Endodermal cell (in vitro differentiated cells): ENCODE data around the gene CCDC57. TPM values are rescaled to one million over a fixed set of nuclear protein-coding genes. Genes with fewer than 3 reads are reported as not detected.

Experiments used
- DNase-seq: peaks from one replicate; pipeline ENCODE4 v3.0.0-alpha.2; 2017
- H3K27ac ChIP-seq: 2 replicates; pipeline ENCODE4 v1.5.1; 2013; ENCODE audit warnings: mild to moderate bottlenecking, low read depth, low read length, moderate library complexity
- H3K27me3 ChIP-seq: 2 replicates; pipeline ENCODE4 v1.6.1; 2013; ENCODE audit warnings: mild to moderate bottlenecking, low read length, moderate library complexity; ENCODE audit not compliant: insufficient read depth, control insufficient read depth, poor library complexity, severe bottlenecking
- H3K36me3 ChIP-seq: 2 replicates; pipeline ENCODE4 v1.7.0; 2013; ENCODE audit warnings: mild to moderate bottlenecking, low read length, moderate library complexity; ENCODE audit not compliant: control insufficient read depth, insufficient read depth
- H3K4me1 ChIP-seq: one replicate; pipeline ENCODE4 v1.7.0; 2013; ENCODE audit warnings: low read length; ENCODE audit not compliant: control insufficient read depth, insufficient read depth
- H3K4me3 ChIP-seq: 2 replicates; pipeline ENCODE4 v1.5.1; 2013; ENCODE audit warnings: mild to moderate bottlenecking, low read length, moderate library complexity
- H3K9ac ChIP-seq: 2 replicates; pipeline ENCODE4 v1.6.1; 2013; ENCODE audit warnings: mild to moderate bottlenecking, low read length, moderate library complexity; ENCODE audit not compliant: poor library complexity, severe bottlenecking; ENCODE audit errors: extremely low read depth
- H3K9me3 ChIP-seq: 2 replicates; pipeline ENCODE4 v1.6.1; 2013; ENCODE audit warnings: mild to moderate bottlenecking, low read length, moderate library complexity; ENCODE audit not compliant: control insufficient read depth
- H3K27ac Mint-ChIP-seq: 2 replicates; pipeline ENCODE4 v1.8.0; 2020; ENCODE audit warnings: mixed read lengths
- H3K27me3 Mint-ChIP-seq: 2 replicates; pipeline ENCODE4 v1.8.0; 2021; ENCODE audit warnings: mild to moderate bottlenecking, mixed read lengths; ENCODE audit not compliant: insufficient read depth
- H3K36me3 Mint-ChIP-seq: 2 replicates; pipeline ENCODE4 v1.8.0; 2020; ENCODE audit warnings: low read depth, mixed read lengths
- H3K4me1 Mint-ChIP-seq: 2 replicates; pipeline ENCODE4 v1.8.0; 2020; ENCODE audit warnings: mixed read lengths
- H3K4me3 Mint-ChIP-seq: 2 replicates; pipeline ENCODE4 v1.8.0; 2020; ENCODE audit warnings: mild to moderate bottlenecking, moderate library complexity, mixed read lengths
- H3K9me3 Mint-ChIP-seq: 2 replicates; pipeline ENCODE4 v1.8.0; 2020; ENCODE audit warnings: mild to moderate bottlenecking, mixed read lengths
- WGBS, 2 experiments: methylation state at CpG; one replicate each; pipeline versions ENCODE4 v1.1.5 to v1.1.7; 2013; ENCODE audit warnings: missing lambda C conversion rate in 2 of 2, mixed read lengths in 1 of 2; ENCODE audit not compliant: insufficient coverage in 1 of 2, insufficient read length in 1 of 2; 5-methylcytosine and 5-hydroxymethylcytosine counted together
- total RNA-seq, 2 donors: library from RNA; stranded (reverse); fragmentation: NEBNext Ultra II Directional in 1 of 2; extraction: Animal tissue kit (Norgen Biotek cat#: 25700) in 1 of 2; gene quantifications; 2 replicates in 1 of 2; 3 replicates in 1 of 2; pipeline ENCODE4 v1.2.1, GENCODE V29; 2021
- TF ChIP-seq, protein P1 (sequence below): fragments of 200-600 bp; sonication (generic); conservative IDR thresholded peaks from 2 replicates; pipeline ENCODE4 v1.5.0; 2021; ENCODE audit warnings: antibody characterized with exemption, mild to moderate bottlenecking

CCDC57 gene
- total RNA-seq, 2 donors from 2014 or later: 61.8 to 82.8 TPM

- H3K9me3 ChIP-seq: no peaks in the 10 kb centered on the region
- no peaks in the 10 kb centered on the region for H3K9me3 Mint-ChIP-seq
- H3K27me3 ChIP-seq: no peaks in the 10 kb centered on the region
- H3K27me3 Mint-ChIP-seq: no peaks in the 10 kb centered on the region
- H3K36me3 ChIP-seq: peaks cover 33% of the 10 kb centered on the region
- no peaks in the 10 kb centered on the region for H3K4me1 Mint-ChIP-seq
- WGBS, 2 experiments: 90 to 92% methylated on average over 8 to 16 of the region's 16 CpGs
- H3K4me1 ChIP-seq: peaks cover 4% of the 10 kb centered on the region
- H3K9ac ChIP-seq: no peak overlapping the region
- H3K36me3 Mint-ChIP-seq: peaks cover 14% of the 10 kb centered on the region
- H3K27ac ChIP-seq: no peak overlapping the region
- H3K4me3 ChIP-seq: no peak overlapping the region
- H3K4me3 Mint-ChIP-seq: no peak overlapping the region
- TF ChIP-seq, protein P1, sequence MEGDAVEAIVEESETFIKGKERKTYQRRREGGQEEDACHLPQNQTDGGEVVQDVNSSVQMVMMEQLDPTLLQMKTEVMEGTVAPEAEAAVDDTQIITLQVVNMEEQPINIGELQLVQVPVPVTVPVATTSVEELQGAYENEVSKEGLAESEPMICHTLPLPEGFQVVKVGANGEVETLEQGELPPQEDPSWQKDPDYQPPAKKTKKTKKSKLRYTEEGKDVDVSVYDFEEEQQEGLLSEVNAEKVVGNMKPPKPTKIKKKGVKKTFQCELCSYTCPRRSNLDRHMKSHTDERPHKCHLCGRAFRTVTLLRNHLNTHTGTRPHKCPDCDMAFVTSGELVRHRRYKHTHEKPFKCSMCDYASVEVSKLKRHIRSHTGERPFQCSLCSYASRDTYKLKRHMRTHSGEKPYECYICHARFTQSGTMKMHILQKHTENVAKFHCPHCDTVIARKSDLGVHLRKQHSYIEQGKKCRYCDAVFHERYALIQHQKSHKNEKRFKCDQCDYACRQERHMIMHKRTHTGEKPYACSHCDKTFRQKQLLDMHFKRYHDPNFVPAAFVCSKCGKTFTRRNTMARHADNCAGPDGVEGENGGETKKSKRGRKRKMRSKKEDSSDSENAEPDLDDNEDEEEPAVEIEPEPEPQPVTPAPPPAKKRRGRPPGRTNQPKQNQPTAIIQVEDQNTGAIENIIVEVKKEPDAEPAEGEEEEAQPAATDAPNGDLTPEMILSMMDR: no peak
- DNase-seq: no peak
- H3K27ac Mint-ChIP-seq: no peak overlapping the region
Observed at GRCh38 chr17:82060001-82060380, 152.7 kb downstream of the CCDC57 start.

- Mint-ChIP-seq H3K4me3 (no peak overlapping the region), H3K27me3 (no peaks in the 10 kb centered on the region), H3K9me3 (no peaks in the 10 kb centered on the region), H3K27ac (no peak overlapping the region), H3K36me3 (peaks cover 16% of the 10 kb centered on the region), H3K4me1 (no peaks in the 10 kb centered on the region)
- Histone ChIP-seq H3K4me1 (peaks cover 3% of the 10 kb centered on the region), H3K36me3 (peaks cover 38% of the 10 kb centered on the region), H3K9me3 (no peaks in the 10 kb centered on the region), H3K9ac (no peak overlapping the region), H3K4me3 (no peak overlapping the region), H3K27ac (no peak overlapping the region), H3K27me3 (no peaks in the 10 kb centered on the region)
- TF ChIP-seq, protein P1: no peak
- DNase-seq: no peak
- 93 to 95% methylated on average over 16 to 19 of the region's 19 CpGs for WGBS, 2 experiments
Observed at GRCh38 chr17:82059272-82060000, 153.2 kb downstream of the CCDC57 start.

GRCh38 chr17:82058855-82059249 is 153.8 kb downstream of the CCDC57 start:
- TF ChIP-seq, protein P1: no peak
- H3K4me3 ChIP-seq: no peak overlapping the region
- Mint-ChIP-seq H3K36me3 (peaks cover 16% of the 10 kb centered on the region), H3K27ac (no peak overlapping the region), H3K9me3 (no peaks in the 10 kb centered on the region), H3K4me1 (no peaks in the 10 kb centered on the region), H3K4me3 (no peak overlapping the region), H3K27me3 (no peaks in the 10 kb centered on the region)
- H3K4me1 ChIP-seq: no peaks in the 10 kb centered on the region
- H3K9me3 ChIP-seq: no peaks in the 10 kb centered on the region
- WGBS, 2 experiments: 95 to 97% methylated on average over 6 to 10 of the region's 10 CpGs
- no peak overlapping the region for H3K9ac ChIP-seq
- H3K36me3 ChIP-seq: peaks cover 37% of the 10 kb centered on the region
- DNase-seq: no peak
- H3K27me3 ChIP-seq: no peaks in the 10 kb centered on the region
- no peak overlapping the region for H3K27ac ChIP-seq
